HG03442 (cell line): ENCODE data around the gene TLR3.
A peak's percentile ranks its signal among the peaks of the same experiment; 100 is the strongest.

ENCODE experiments used
- ATAC-seq: cut with Tn5 transposase; IDR thresholded peaks from one replicate; pipeline ENCODE4 v1.9.1; 2021; ENCODE audit warnings: mild to moderate bottlenecking, moderate library complexity; ENCODE audit not compliant: unreplicated experiment

TLR3 gene

GRCh38 chr4:186104890-186105646 lies 36.1 kb downstream of the TLR3 start:
- ATAC-seq: peak; percentile 21

GRCh38 chr4:186105647-186106321 lies 36.8 kb downstream of the TLR3 start:
- no peak for ATAC-seq

- ATAC-seq: no peak
Observed at GRCh38 chr4:186107947-186108346, 39.0 kb downstream of the TLR3 start.

GRCh38 chr4:186108391-186108790 lies 39.4 kb downstream of the TLR3 start:
- no peak for ATAC-seq

GRCh38 chr4:186109245-186109644 lies 40.3 kb downstream of the TLR3 start:
- no peak for ATAC-seq

GRCh38 chr4:186116697-186117096 lies 47.7 kb downstream of the TLR3 start:
- no peak for ATAC-seq

GRCh38 chr4:186118582-186118981 lies 49.6 kb downstream of the TLR3 start:
- no peak for ATAC-seq

- no peak for ATAC-seq
Observed at GRCh38 chr4:186121057-186121456, 52.1 kb downstream of the TLR3 start.

GRCh38 chr4:186128842-186129241 lies 59.9 kb downstream of the TLR3 start:
- no peak for ATAC-seq

GRCh38 chr4:186131935-186132334 lies 63.0 kb downstream of the TLR3 start:
- ATAC-seq: no peak

GRCh38 chr4:186132577-186133242 lies 63.8 kb downstream of the TLR3 start:
- no peak for ATAC-seq

- peak; percentile 99 for ATAC-seq
Observed at GRCh38 chr4:186134257-186134656, 65.3 kb downstream of the TLR3 start.

GRCh38 chr4:186134861-186135260 lies 65.9 kb downstream of the TLR3 start:
- ATAC-seq: no peak

- ATAC-seq: peak; percentile 35
Observed at GRCh38 chr4:186137196-186137794, 68.3 kb downstream of the TLR3 start.
